Cerebellar cortex (tissue), 1 donor: ENCODE measurements around the gene SRGAP1.

Source experiments
- DNase-seq: peaks from one replicate; pipeline ENCODE4 v3.0.0-alpha.2; 2015; ENCODE audit warnings: low spot score

Gene SRGAP1

GRCh38 chr12:63906876-63907275 lies 62.4 kb downstream of the SRGAP1 start:
- DNase-seq, result no peak

- DNase-seq, result no peak
Measured at GRCh38 chr12:63907561-63907960, 63.1 kb downstream of the SRGAP1 start.

GRCh38 chr12:63909746-63910145 lies 65.2 kb downstream of the SRGAP1 start:
- no peak for DNase-seq

DNA sequence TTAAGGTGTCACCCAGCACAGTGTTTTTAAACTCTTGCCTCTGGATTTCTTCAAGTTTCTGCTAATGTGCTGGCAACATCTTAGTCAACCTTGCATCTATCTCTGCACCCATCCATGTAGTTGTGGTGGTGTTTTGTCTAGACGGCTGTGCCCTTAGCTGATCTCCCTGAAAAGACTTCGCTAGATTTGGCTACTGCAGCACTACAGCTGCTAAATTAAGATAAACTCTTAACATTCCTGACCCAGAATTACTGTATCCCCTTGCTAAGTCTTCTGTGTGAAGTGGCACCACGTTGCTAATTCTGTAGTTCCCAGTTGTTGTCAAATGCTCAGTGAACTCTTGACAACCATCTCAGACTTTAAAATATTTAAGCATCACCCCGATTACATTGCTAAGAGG lies 66.8 kb downstream of the SRGAP1 start:
- DNase-seq, result no peak

- DNase-seq, result no peak
Measured at GRCh38 chr12:63912651-63913050, 68.2 kb downstream of the SRGAP1 start.

DNA sequence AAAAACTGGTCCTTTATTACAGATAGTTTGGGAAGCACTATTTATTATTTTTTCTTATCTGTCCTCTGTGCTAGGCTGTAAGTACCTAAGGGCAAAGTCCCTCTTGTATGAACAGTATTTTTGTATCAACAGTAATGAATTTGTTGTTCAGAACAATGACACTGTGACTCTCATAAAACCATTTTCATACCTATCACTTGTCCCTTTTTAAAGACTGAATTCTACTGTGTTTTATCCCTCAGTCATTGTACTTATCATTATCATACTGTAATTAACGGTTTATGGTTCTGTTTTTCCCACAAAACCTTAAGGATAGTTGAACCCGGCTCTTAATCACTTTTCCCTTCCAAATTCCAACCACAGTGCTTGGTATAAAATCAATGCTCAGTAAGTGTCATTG lies 69.4 kb downstream of the SRGAP1 start:
- DNase-seq, result no peak

GRCh38 chr12:63915105-63915800 lies 70.8 kb downstream of the SRGAP1 start:
- DNase-seq, result no peak

DNA sequence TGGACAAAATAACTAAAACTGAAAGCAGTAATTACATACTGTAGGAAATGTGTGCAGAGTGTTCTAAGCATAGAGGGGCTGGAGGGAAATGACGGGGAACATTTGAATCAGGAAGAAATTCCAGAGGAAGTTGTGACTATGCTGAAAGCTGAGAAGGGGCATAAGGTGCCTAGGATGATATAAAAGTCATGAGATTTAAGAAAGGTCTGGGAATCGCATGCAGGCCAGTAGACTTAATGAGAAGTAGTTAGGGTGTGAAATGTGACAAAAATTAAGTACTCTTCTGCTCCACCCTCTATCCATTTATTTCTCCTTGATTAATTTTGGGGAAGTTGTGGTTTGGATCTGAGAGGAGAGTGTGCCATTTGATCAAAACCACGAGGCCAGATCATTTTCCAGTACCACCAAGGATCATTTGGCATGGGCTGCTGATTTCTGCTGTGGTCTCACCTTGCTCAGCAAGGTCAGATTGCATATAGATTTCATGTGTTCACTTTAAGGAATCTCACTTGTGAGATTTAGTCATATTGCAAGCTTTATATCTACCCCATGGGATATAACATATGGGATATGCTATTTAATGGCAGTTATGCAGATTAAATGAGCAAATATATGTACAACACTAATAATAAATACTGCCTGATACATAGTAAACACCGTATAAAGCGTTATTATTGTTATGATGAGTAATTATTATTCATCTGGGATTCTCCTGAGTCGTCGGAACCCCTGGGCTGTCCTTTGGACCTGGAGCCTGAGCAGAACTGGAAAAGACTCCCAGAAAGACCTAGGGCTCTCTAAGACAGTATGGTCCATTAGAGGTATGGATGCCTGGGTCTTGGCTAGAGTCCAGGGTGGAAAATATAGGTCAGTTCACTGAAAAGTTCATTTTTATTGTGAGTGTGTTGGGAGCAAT lies 72.3 kb downstream of the SRGAP1 start:
- no peak for DNase-seq

- DNase-seq, result no peak
Measured at GRCh38 chr12:63917477-63917862, 73.0 kb downstream of the SRGAP1 start.

- DNase-seq, result no peak
Measured at GRCh38 chr12:63917864-63918799, 73.6 kb downstream of the SRGAP1 start.

GRCh38 chr12:63918800-63919300 lies 74.3 kb downstream of the SRGAP1 start:
- DNase-seq, result no peak

DNA sequence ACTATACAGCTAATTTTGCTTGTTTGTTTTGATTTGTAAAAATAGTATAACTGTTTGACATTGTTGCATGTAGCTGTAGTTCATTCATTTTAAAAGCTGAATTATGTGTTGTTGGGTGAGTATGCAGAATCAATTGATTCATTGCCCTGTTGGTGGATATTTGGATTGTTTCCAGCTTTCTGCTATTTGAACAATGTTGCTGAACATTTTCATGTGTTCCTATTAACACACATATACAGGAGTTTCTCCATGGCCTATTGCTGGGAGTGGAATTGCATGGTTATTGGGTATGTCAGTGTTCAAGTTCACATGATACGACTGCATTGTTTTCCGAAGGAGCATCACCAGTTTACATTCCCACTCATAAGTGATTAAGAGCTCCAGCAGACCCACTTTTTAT lies 75.3 kb downstream of the SRGAP1 start:
- no peak for DNase-seq

DNA sequence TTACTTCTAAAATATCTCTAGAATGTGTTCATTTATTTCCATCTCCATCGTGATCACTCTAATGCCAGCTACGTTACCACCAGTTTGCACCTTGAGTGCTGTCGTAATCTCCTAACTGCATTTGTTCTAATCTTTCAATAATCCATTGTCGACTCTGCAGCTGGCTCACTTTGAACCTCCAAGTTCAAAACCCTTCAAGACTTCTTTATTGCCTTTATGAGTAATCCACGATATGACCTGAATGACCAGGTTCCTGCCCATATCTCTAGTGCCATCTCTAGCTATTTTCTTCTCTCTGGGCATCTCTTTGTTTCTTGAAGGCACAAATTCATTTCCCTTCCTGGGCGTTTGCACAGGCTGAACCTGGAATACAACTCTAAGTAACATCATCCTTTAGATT lies 76.7 kb downstream of the SRGAP1 start:
- no peak for DNase-seq

DNA sequence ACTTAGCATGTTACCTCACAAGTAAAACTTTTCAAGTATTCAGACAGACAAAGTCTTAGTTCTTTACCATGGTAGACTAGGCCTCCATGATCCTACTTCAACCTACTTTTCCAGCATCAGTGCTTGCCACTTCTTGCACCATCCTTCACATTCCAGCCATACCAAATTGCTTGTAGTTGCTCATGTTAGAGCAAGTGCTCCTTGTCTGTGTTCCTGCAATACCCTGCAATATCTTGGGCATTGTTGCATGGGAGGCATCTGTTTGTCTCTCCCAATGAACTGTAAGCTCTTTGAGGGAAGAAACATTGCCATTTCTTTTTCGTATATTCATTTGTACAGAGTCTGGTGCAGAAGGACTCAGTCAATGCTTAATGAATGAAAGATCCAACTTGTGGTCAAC lies 78.0 kb downstream of the SRGAP1 start:
- no peak for DNase-seq

DNA sequence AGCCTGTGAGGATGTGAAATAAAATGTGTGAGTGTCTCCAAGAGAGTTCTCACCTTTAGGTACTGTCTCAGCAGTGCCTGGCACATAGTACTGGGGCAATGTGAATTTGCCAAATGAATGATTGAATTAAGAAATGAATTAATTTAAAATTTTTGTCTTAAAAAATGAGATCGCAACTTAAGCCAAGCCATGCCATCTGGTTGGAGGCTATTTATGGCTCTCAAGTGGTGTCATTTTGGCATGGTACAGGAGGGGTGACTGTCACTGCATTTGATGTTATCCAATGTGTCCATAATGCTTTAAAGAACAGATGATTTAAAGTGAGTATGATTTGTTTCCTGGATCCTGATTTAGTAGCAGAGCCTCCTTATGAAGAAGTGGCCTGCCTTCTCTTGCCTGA lies 80.3 kb downstream of the SRGAP1 start:
- DNase-seq, result peak; percentile 26

- no peak for DNase-seq
Measured at GRCh38 chr12:63927511-63927910, 83.0 kb downstream of the SRGAP1 start.

- no peak for DNase-seq
Measured at GRCh38 chr12:63928305-63928704, 83.8 kb downstream of the SRGAP1 start.

DNA sequence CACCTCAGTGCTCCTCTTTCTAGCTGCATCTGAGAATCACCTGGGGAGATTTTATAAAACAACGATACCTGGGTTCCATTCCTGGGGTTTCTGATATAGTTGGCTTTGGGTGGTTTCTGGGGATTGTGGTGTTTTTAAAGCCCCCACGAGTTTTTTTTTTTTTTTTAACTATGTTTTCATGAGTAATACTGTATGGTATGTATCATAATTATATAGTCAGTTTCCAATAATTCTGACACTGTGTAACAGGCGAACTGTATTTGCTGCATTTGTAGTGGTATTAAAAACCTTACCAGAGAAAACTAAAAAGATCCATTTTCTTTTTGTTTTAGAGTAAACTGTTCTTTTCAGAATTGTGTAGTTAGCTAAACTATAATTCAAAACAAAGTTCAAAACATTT lies 84.9 kb downstream of the SRGAP1 start:
- no peak for DNase-seq

DNA sequence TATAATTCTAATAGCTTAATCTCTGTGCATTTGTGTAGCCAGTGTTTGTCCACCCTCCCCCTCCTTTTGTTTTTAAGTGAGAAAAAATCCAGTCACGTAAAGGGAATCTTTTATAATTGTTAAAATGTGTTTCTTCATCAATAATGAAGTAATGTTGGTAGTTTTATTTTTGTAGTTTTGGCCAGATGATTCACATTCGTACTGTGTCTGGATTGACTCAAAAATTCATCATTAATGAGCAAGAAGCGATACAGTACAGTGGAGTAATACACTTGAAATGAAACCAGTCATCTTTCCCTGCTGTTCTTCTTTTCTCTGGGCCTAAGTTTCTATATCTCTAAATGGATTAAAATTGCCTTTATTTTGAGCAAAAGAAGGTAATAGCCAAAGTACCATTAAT lies 86.5 kb downstream of the SRGAP1 start:
- no peak for DNase-seq

GRCh38 chr12:63931703-63932102 lies 87.2 kb downstream of the SRGAP1 start:
- no peak for DNase-seq

GRCh38 chr12:63934936-63935335 lies 90.4 kb downstream of the SRGAP1 start:
- DNase-seq, result no peak

DNA sequence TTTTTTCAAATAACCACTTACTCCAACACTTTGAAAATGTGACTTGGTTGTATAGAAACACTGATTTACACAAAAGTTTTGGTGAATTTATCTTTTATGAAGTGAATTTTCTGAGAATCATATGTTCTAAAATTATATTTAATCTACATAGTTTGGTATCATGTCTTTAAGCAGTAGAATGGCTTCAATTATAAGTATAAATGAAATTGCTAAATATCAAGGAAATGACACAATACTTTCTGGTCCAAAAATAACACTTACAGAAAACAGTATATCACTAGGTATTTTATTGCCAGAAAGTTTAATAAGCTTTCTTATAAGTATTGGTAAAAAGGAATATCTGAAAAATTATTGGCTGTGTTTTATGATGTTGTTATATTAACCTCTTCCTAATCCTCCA lies 90.9 kb downstream of the SRGAP1 start:
- no peak for DNase-seq
